ENCODE data around the gene PRKCB.
"Not testable (repeated sequence)": the region's sequence is repeated elsewhere in the genome, so short reads cannot be mapped to it uniquely, and the experiment has no call there.

The PRKCB gene

DNA sequence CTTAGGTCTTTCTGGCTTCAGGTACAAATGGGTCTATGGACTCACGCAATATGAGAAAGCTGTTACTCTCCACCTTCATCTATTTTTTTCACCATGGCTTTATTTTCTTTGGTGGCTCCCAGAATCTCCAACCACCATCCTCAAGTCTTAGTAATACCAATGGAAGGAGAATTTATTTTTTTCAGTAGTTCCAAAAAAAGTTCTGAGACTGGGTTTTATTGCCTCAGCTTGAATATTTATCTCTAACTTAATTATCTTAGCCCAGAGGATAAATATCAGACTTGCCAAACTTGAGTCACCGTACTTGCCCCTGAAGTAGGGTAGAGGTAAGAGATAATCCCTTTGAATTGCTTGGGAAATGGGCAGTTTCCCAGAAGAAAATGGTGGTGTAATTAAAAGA lies 397.2 kb downstream of the PRKCB start:
- H3K4me2 ChIP-seq (ENCODE audit: low read depth, low read length, poor library complexity, severe bottlenecking), result no peak overlapping the region
- H3K79me2 ChIP-seq (ENCODE audit: insufficient read depth, low read length), result no peaks in the 10 kb centered on the region
- no peak overlapping the region for H2AFZ ChIP-seq (ENCODE audit: low read length)
- H3K9ac ChIP-seq (ENCODE audit: low read depth, low read length, poor library complexity, severe bottlenecking), result no peak overlapping the region
- no peaks in the 10 kb centered on the region for H3K9me2 ChIP-seq (replicated peaks; ENCODE audit: low read depth, low read length)
- H3K9me3 ChIP-seq (ENCODE audit: insufficient read depth, low read depth, low read length), result no peaks in the 10 kb centered on the region
- TF ChIP-seq EZH2phosphoT487 (IDR thresholded peaks at IDR 0.05; ENCODE audit: borderline replicate concordance) (no peak), CTCF (conservative IDR thresholded peaks at IDR 0.05; ENCODE audit: low read length) (no peak)
- H3K27me3 ChIP-seq (ENCODE audit: insufficient read depth, low read length, poor library complexity, severe bottlenecking), result no peaks in the 10 kb centered on the region
- no peaks in the 10 kb centered on the region for H3K4me1 ChIP-seq (ENCODE audit: insufficient read depth, low read length, poor library complexity, severe bottlenecking)
- H3F3A ChIP-seq (ENCODE audit: low read depth), result no peaks in the 10 kb centered on the region
- H3K36me3 ChIP-seq (ENCODE audit: insufficient read depth, low read length), result no peaks in the 10 kb centered on the region
- H4K20me1 ChIP-seq (ENCODE audit: insufficient read depth, low read length, poor library complexity, severe bottlenecking), result no peaks in the 10 kb centered on the region
- H3K4me3 ChIP-seq (ENCODE audit: low read length, poor library complexity, severe bottlenecking), result no peak overlapping the region

DNA sequence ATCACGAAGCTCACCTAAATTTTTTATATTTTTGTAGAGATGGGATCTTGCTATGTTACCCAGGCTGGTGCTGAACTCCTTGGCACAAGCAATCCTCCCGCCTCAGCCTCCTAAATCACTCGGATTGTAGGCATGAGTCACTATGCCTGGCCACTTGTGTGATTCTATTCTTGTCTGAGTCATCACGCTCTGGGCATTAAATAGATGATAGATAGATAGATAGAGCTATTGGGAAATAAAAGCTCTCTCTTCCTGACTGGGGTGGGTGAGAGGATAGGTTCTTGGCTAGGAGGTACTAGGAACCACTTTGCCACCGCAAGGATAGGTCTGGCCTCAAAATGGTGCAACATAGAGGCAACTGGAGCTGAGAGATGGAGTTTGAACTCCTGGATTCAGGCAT lies 399.0 kb downstream of the PRKCB start:
- no peak for TF ChIP-seq EZH2phosphoT487 (IDR thresholded peaks at IDR 0.05; ENCODE audit: borderline replicate concordance)
- no peak for TF ChIP-seq CTCF (conservative IDR thresholded peaks at IDR 0.05; ENCODE audit: low read length)
- H3K4me3 ChIP-seq (ENCODE audit: low read length, poor library complexity, severe bottlenecking), result no peak overlapping the region
- no peaks in the 10 kb centered on the region for H4K20me1 ChIP-seq (ENCODE audit: insufficient read depth, low read length, poor library complexity, severe bottlenecking)
- no peak overlapping the region for H2AFZ ChIP-seq (ENCODE audit: low read length)
- H3F3A ChIP-seq (ENCODE audit: low read depth), result no peaks in the 10 kb centered on the region
- H3K27me3 ChIP-seq (ENCODE audit: insufficient read depth, low read length, poor library complexity, severe bottlenecking), result no peaks in the 10 kb centered on the region
- no peaks in the 10 kb centered on the region for H3K4me1 ChIP-seq (ENCODE audit: insufficient read depth, low read length, poor library complexity, severe bottlenecking)
- H3K9me2 ChIP-seq (replicated peaks; ENCODE audit: low read depth, low read length), result no peaks in the 10 kb centered on the region
- no peak overlapping the region for H3K4me2 ChIP-seq (ENCODE audit: low read depth, low read length, poor library complexity, severe bottlenecking)
- H3K79me2 ChIP-seq (ENCODE audit: insufficient read depth, low read length), result no peaks in the 10 kb centered on the region
- H3K9ac ChIP-seq (ENCODE audit: low read depth, low read length, poor library complexity, severe bottlenecking), result no peak overlapping the region
- H3K36me3 ChIP-seq (ENCODE audit: insufficient read depth, low read length), result no peaks in the 10 kb centered on the region
- no peaks in the 10 kb centered on the region for H3K9me3 ChIP-seq (ENCODE audit: insufficient read depth, low read depth, low read length)

GRCh38 chr16:24235806-24236205 lies 400.0 kb downstream of the PRKCB start:
- H3K4me1 ChIP-seq (ENCODE audit: insufficient read depth, low read length, poor library complexity, severe bottlenecking), result no peaks in the 10 kb centered on the region
- no peaks in the 10 kb centered on the region for H3K9me3 ChIP-seq (ENCODE audit: insufficient read depth, low read depth, low read length)
- H2AFZ ChIP-seq (ENCODE audit: low read length), result no peak overlapping the region
- H3K4me2 ChIP-seq (ENCODE audit: low read depth, low read length, poor library complexity, severe bottlenecking), result no peak overlapping the region
- TF ChIP-seq EZH2phosphoT487 (IDR thresholded peaks at IDR 0.05; ENCODE audit: borderline replicate concordance), result no peak
- no peak for TF ChIP-seq CTCF (conservative IDR thresholded peaks at IDR 0.05; ENCODE audit: low read length)
- no peaks in the 10 kb centered on the region for H3K79me2 ChIP-seq (ENCODE audit: insufficient read depth, low read length)
- no peaks in the 10 kb centered on the region for H3K36me3 ChIP-seq (ENCODE audit: insufficient read depth, low read length)
- no peak overlapping the region for H3K4me3 ChIP-seq (ENCODE audit: low read length, poor library complexity, severe bottlenecking)
- no peak overlapping the region for H3K9ac ChIP-seq (ENCODE audit: low read depth, low read length, poor library complexity, severe bottlenecking)
- no peaks in the 10 kb centered on the region for H3K9me2 ChIP-seq (replicated peaks; ENCODE audit: low read depth, low read length)
- H3K27me3 ChIP-seq (ENCODE audit: insufficient read depth, low read length, poor library complexity, severe bottlenecking), result no peaks in the 10 kb centered on the region
- H3F3A ChIP-seq (ENCODE audit: low read depth), result no peaks in the 10 kb centered on the region
- H4K20me1 ChIP-seq (ENCODE audit: insufficient read depth, low read length, poor library complexity, severe bottlenecking), result no peaks in the 10 kb centered on the region

DNA sequence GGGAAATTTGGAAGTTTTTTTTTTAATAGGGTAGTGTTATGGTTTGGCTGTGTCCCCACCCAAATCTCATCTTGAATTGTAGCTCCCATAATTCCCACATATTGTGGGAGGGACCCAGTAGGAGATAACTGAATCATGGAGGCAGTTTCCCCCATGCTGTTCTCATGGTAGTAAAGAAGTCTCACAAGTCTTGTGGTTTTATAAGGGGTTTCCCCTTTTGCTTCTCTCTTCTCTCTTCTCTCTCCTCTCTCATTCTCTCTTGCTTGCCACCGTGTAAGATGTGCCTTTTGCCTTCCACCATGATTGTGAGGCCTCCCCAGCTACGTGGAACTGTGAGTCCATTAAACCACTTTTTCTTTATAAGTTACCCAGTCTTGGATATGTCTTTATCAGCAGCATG lies 403.1 kb downstream of the PRKCB start:
- not testable (repeated sequence) for H3K9ac ChIP-seq (ENCODE audit: low read depth, low read length, poor library complexity, severe bottlenecking); H3K79me2 ChIP-seq (ENCODE audit: insufficient read depth, low read length); H3K27me3 ChIP-seq (ENCODE audit: insufficient read depth, low read length, poor library complexity, severe bottlenecking); H3K36me3 ChIP-seq (ENCODE audit: insufficient read depth, low read length); H3K9me3 ChIP-seq (ENCODE audit: insufficient read depth, low read depth, low read length); H4K20me1 ChIP-seq (ENCODE audit: insufficient read depth, low read length, poor library complexity, severe bottlenecking); H3K4me3 ChIP-seq (ENCODE audit: low read length, poor library complexity, severe bottlenecking); H3K9me2 ChIP-seq (replicated peaks; ENCODE audit: low read depth, low read length); H2AFZ ChIP-seq (ENCODE audit: low read length); H3F3A ChIP-seq (ENCODE audit: low read depth); H3K4me1 ChIP-seq (ENCODE audit: insufficient read depth, low read length, poor library complexity, severe bottlenecking); H3K4me2 ChIP-seq (ENCODE audit: low read depth, low read length, poor library complexity, severe bottlenecking)
